GM12873 (cell line): Measurements from ENCODE around the gene LYZ.

Experiments
- CTCF ChIP-seq: IDR thresholded peaks from 2 replicates; pipeline ENCODE4 v1.5.1; 2012; ENCODE audit warnings: low read depth, mild to moderate bottlenecking, moderate library complexity, low read length, control low read depth; ENCODE audit not compliant: insufficient read depth; ENCODE audit errors: missing control alignments

Gene LYZ

GRCh38 chr12:69332815-69333358 lies 15.3 kb upstream of the LYZ start:
- TF ChIP-seq CTCF, result no peak

- TF ChIP-seq CTCF, result no peak
Observed at GRCh38 chr12:69334158-69334557, 14.0 kb upstream of the LYZ start.

GRCh38 chr12:69337311-69338090 lies 10.7 kb upstream of the LYZ start:
- no peak for TF ChIP-seq CTCF

GRCh38 chr12:69338120-69338859 lies 9.9 kb upstream of the LYZ start:
- TF ChIP-seq CTCF, result no peak

GRCh38 chr12:69338936-69339335 lies 9.2 kb upstream of the LYZ start:
- no peak for TF ChIP-seq CTCF

GRCh38 chr12:69339999-69340398 lies 8.2 kb upstream of the LYZ start:
- TF ChIP-seq CTCF, result no peak

GRCh38 chr12:69341328-69341727 lies 6.9 kb upstream of the LYZ start:
- TF ChIP-seq CTCF, result no peak
